ENCODE results near the gene SMIM13. TPM values are rescaled to one million over a fixed set of nuclear protein-coding genes. Genes with fewer than 3 reads are reported as not detected.
"Not testable (repeated sequence)": the region's sequence is repeated elsewhere in the genome, so short reads cannot be mapped to it uniquely, and the experiment has no call there.

The SMIM13 gene
- total and polyA plus RNA-seq, 12 donors, result 3.0 to 14.6 (median 11.5) TPM

DNA sequence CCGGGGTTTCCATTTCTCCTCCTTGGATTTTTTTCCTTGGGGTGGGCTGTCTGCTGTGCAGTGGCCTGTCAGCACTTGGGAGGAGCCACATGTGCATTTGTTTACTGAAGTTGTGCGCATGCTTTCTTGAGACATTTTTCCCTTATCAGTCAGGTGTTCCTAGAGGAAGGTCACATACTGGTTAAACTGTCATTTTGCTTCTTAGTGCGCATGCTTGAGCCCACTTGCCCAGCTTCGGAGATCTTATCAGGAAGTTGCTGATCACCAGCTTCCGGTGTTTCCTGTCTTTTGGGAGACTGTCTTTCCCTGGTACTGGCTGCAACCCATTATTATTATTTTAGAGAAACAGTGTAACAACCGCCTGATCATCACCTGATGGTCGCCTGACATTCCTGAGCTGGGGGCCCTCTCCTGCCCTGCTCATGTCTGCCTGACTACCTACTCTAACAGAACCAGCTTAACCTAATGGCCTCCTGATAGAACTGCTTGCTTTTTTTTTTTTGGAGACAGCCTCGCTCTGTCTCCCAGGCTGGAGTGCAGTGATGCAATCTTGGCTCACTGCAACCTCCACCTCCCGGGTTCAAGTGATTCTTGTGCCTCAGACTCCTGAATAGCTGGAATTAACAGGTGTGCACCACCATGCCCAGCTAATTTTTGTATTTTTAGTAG, 18.3 kb downstream of the SMIM13 start:
- H3K27ac ChIP-seq, result no peak overlapping the region
- H3K27me3 ChIP-seq, result no peaks in the 10 kb centered on the region
- TF ChIP-seq, protein P1, sequence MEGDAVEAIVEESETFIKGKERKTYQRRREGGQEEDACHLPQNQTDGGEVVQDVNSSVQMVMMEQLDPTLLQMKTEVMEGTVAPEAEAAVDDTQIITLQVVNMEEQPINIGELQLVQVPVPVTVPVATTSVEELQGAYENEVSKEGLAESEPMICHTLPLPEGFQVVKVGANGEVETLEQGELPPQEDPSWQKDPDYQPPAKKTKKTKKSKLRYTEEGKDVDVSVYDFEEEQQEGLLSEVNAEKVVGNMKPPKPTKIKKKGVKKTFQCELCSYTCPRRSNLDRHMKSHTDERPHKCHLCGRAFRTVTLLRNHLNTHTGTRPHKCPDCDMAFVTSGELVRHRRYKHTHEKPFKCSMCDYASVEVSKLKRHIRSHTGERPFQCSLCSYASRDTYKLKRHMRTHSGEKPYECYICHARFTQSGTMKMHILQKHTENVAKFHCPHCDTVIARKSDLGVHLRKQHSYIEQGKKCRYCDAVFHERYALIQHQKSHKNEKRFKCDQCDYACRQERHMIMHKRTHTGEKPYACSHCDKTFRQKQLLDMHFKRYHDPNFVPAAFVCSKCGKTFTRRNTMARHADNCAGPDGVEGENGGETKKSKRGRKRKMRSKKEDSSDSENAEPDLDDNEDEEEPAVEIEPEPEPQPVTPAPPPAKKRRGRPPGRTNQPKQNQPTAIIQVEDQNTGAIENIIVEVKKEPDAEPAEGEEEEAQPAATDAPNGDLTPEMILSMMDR (IDR thresholded peaks at IDR 0.05), result no peak
- H3K9me3 ChIP-seq, result no peaks in the 10 kb centered on the region
- ATAC-seq, result no peak
- DNase-seq, result no peak
- intact Hi-C loops (cut with DNase I), result no loop called here
- H3K36me3 ChIP-seq, result no peaks in the 10 kb centered on the region
- WGBS, 2 donors, result 53 to 56% methylated on average over 9 of the region's 9 CpGs
- H3K4me3 ChIP-seq, result no peak overlapping the region
- peaks cover 0 to 17% (median 6%) of the 10 kb centered on the region in 9 donors for H3K4me1 ChIP-seq

DNA sequence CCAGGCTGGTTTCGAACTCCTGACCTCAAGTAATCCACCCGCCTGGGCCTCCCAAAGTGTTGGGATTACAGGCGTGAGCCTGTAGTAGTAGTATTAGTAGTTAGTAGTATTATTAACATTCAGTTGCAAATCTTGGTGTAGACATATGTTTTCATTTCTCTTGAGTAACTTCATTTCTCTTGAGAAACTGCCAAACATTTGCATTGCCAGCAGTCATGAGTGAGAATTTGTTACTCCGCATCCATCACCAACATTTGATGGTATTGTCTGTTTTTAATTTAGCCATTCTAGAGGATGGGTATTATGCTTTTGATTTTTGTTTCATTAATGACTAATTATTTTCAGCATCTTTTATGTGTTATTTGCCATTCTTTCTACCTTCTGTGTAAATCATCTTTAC, 19.4 kb downstream of the SMIM13 start:
- Histone ChIP-seq H3K4me3 (no peak overlapping the region), H3K27ac (no peak overlapping the region), H3K9me3 (no peaks in the 10 kb centered on the region), H3K27me3 (no peaks in the 10 kb centered on the region), H3K36me3 (no peaks in the 10 kb centered on the region), H3K4me1 (peaks cover 0 to 17% (median 6%) of the 10 kb centered on the region in 9 donors)
- intact Hi-C loops (cut with DNase I), result no loop called here
- ATAC-seq (no peak), DNase-seq (no peak)
- WGBS, 2 donors, result 94 to 96% methylated on average over 4 of the region's 4 CpGs
- TF ChIP-seq, protein P1 (IDR thresholded peaks at IDR 0.05), result no peak

DNA sequence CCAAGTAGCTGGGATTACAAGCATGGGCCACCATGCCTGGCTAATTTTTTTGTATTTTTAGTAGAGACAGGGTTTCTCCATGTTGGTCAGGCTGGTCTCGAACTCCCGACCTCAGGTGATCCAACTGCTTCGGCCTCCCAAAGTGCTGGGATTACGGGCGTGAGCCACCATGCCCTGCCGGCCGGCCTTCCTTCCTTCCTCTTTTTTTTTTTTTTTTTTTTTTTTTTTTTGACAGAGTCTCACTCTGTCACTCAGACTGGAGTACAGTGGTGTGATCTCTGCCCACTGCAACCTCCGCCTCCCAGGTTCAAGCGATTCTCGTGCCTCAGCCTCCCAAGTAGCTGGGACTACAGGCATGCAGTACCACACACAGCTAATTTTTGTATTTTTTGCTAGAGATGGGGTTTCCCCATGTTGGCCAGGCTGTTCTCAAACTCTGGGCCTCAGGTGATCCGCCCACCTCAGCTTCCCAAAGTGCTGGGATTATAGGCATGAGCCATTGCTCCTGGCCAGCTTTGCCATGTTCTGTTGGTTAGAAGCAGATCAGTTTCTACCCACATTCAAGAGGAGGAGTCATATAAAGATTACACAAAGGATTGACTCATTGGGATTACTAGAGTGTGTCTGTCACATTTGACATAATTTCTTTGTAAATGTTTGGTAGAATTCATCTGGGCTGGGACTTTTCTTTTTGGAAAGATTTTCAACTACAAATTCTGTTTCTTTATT, 22.3 kb downstream of the SMIM13 start:
- H3K4me1 ChIP-seq, result peaks cover 0 to 25% (median 6%) of the 10 kb centered on the region in 9 donors
- WGBS, 2 donors, result 89 to 90% methylated on average over 11 of the region's 11 CpGs
- H3K9me3 ChIP-seq; ATAC-seq; DNase-seq; H3K27me3 ChIP-seq; H3K4me3 ChIP-seq; H3K36me3 ChIP-seq; H3K27ac ChIP-seq; intact Hi-C loops (cut with DNase I): not testable (repeated sequence)

DNA sequence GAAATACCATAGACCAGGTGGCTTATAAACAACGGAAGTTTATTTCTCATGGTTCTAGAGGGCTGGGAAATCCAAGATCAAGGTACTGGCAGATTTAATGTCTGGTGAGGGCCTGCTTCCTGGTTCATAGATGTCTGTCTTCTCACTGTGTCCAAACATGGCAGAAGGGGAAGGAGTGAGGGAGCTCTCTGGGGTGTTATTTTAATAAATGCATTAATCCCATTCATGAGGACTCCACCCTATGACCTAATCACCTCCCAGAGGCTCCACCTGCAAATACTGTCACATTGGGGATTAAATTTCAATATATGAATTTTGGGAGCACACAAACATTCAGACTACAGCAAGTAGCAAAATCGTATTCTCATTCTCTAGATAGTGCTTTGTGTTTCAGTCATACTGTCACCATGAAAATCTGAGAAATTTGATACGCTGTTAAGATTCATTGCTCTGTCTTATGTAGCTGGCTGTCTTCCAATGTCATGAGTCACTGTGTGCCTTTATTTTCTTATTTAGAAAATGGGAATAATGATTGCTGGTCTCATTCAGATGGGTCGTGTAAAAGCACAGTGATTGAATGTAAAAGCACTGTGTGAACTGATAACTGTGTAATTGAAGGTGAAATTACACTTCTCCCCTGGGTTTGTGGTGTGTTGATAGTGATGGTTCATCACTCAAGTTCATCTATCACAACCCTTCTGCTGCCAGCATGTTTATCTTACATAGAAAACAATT, 26.8 kb downstream of the SMIM13 start:
- Histone ChIP-seq H3K4me3 (no peak overlapping the region), H3K36me3 (no peaks in the 10 kb centered on the region), H3K27ac (no peak overlapping the region), H3K27me3 (no peaks in the 10 kb centered on the region), H3K4me1 (peaks cover 0 to 34% (median 17%) of the 10 kb centered on the region in 9 donors), H3K9me3 (no peaks in the 10 kb centered on the region)
- intact Hi-C loops (cut with DNase I), result no loop called here
- DNase-seq (no peak), ATAC-seq (no peak)
- WGBS, 2 donors, result 72 to 79% methylated on average over 4 of the region's 4 CpGs
- TF ChIP-seq, protein P1 (IDR thresholded peaks at IDR 0.05), result no peak

Data from heart right ventricle (tissue), 16 donors.